IPS DF 6.9 (cell line): ENCODE measurements around the gene NIPA2.

Experiments
- DNase-seq: peaks from one replicate; pipeline ENCODE4 v3.0.0-alpha.2; 2013; ENCODE audit warnings: low read depth, low spot score
- H3K27ac ChIP-seq: one replicate; pipeline ENCODE4 v1.5.1; 2013; ENCODE audit warnings: low read length, control low read depth
- H3K27me3 ChIP-seq: 2 replicates; pipeline ENCODE4 v1.6.1; 2013; ENCODE audit warnings: mild to moderate bottlenecking, low read length; ENCODE audit not compliant: control insufficient read depth, insufficient read depth
- H3K36me3 ChIP-seq: 2 replicates; pipeline ENCODE4 v1.6.1; 2013; ENCODE audit warnings: low read length; ENCODE audit not compliant: control insufficient read depth, insufficient read depth
- H3K4me1 ChIP-seq: 2 replicates; pipeline ENCODE4 v1.6.1; 2013; ENCODE audit warnings: low read length; ENCODE audit not compliant: control insufficient read depth, insufficient read depth
- H3K4me3 ChIP-seq: 2 replicates; pipeline ENCODE4 v1.5.1; 2013; ENCODE audit warnings: mild to moderate bottlenecking, low read length
- H3K9me3 ChIP-seq: 2 replicates; pipeline ENCODE4 v1.6.1; 2013; ENCODE audit warnings: low read length, inconsistent platforms; ENCODE audit not compliant: control insufficient read depth, insufficient read depth
- WGBS: extraction: QIAGEN DNeasy Blood & Tissue Kit; methylation state at CpG from one replicate; pipeline ENCODE4 v1.1.7; 2013; ENCODE audit warnings: mixed read lengths, missing lambda C conversion rate; ENCODE audit not compliant: insufficient read length, insufficient coverage; 5-methylcytosine and 5-hydroxymethylcytosine counted together

Gene NIPA2

DNA sequence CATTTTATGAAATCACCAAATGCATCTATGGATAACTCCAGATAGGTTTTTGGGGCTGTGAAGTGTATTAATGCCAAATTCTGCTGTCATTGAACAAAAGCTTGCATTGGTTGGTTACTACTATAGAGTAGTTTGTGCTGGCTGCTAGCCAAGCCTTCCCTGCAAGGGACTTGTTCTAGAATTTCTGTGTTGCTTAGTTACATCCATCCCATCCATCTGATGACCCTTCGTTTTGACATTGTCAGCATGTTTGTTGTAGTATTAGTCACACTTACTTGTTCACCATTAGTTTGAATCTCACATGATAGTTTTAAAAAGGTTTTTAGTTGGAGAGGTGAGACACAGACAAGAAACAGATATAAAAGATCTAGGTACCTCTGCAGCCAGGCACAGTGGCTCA is 7.0 kb upstream of the NIPA2 start:
- Histone ChIP-seq H3K27ac (no peak overlapping the region), H3K4me3 (no peak overlapping the region), H3K9me3 (no peaks in the 10 kb centered on the region), H3K36me3 (no peaks in the 10 kb centered on the region; the same call in 1 of the 2 replicates), H3K4me1 (peaks cover 4% of the 10 kb centered on the region), H3K27me3 (no peaks in the 10 kb centered on the region)
- WGBS, result no CpG with 5 or more reads among the region's 1 CpG
- DNase-seq, result no peak

DNA sequence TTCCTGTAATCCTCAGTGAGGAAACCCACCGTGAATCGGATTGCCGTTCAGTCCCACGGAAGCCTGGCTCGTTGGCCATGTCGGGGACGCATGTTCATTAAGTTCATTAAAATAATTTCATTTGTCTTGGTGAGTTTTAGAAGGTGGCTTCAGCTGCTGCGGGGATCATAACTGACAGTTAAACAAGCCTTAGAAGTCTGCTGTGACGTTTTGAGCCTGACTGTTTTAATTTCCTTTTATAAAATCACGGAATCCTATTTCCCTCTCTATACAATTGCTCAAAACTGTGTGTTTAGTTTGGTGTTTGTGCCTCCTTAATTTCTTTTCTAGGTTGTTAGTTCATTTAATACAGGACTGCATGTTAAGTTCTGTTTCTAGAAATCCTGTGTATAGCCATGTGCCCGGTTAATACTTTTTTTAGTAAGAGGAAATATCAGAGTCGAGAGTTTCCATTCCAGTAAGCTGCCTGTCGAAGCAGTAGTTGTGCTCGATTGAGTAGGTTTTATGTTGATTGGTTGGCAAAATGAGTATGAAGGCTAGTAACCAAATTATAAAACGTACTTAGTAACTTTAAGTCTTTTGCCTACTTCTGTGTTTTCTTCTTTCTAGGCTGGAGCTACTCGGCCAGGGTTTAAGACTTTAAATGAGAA is 705 bp downstream of the NIPA2 start:
- no CpG with 5 or more reads among the region's 16 CpGs for WGBS
- no peaks in the 10 kb centered on the region for H3K27me3 ChIP-seq
- peak overlapping the region; percentile 96 for H3K4me3 ChIP-seq
- no peak for DNase-seq
- no peak overlapping the region for H3K27ac ChIP-seq
- no peaks in the 10 kb centered on the region for H3K36me3 ChIP-seq
- H3K4me1 ChIP-seq, result no peaks in the 10 kb centered on the region; the same call in 1 of the 2 replicates
- H3K9me3 ChIP-seq, result no peaks in the 10 kb centered on the region

DNA sequence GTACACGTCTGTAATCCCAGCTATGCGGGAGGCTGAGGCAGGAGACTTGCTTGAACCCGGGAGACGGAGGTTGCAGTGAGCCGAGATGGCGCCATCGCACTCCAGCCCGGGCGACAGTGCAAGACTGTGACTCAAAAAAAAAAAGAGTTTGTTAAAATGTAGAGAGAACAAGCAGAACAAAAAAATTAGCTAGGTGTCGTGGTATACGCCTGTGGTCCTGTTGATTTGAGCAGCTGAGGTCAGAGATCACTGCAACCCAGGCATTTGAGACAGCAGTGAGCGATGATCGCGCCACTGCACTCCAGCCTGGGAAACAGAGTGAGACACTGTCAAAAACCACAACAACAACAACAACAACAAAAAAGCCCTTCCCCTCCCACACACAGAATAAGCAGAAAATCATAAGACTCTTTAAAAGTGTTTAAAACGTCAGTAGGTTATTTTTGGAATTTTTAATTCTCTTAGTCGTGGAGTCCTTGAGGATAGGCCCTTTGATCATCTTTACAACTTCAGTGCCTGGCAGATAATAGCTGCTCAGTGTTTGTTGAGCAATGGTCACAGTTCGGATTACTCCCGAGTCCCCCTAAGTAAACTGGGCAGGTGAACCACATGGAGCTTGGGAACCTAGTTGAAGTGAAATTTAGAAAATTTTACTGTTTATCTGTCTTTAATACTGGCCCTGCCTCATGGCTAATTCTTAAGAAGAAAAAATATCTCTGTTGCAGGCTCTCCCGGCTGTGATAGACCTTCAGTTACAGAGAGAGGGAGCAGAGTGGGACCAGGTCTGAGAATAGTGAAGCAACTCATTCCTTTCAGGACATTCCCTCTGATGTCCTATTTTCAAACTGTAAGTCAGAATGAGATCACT is 6.2 kb downstream of the NIPA2 start:
- no peaks in the 10 kb centered on the region; the same call in 1 of the 2 replicates for H3K4me1 ChIP-seq
- no peaks in the 10 kb centered on the region for H3K9me3 ChIP-seq
- no peaks in the 10 kb centered on the region for H3K36me3 ChIP-seq
- no peaks in the 10 kb centered on the region for H3K27me3 ChIP-seq
- no peak overlapping the region for H3K27ac ChIP-seq
- no peak overlapping the region for H3K4me3 ChIP-seq
- DNase-seq, result no peak
- no CpG with 5 or more reads among the region's 19 CpGs for WGBS

DNA sequence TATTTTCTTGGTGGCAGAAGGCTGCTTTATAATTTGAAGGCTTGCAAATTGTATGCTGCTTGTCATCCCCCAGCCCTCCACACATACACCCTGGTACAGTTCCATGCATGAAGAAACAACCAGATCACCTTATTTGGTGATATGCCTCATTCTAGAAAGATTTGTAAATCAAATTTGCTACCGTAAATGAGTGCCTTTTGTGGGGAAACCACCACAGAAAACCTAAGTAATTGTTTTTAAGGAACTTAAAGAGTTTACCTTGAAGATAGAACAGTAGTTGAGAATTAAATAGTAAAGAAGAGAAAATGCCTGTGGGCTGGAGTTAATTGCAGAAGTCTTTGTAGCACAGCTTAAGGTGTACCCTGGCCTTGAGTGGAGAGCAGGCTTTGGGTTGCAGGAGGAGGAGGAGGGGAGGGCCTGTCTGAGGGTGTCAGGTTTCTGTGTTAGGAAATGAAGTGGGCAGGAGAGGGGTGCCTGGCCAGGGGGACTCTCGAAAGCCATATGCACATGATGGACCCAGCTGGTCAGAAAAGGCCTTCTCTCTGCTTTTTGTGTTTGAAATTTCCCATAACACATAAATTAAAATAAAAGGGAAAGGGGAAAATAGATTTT is 6.9 kb downstream of the NIPA2 start:
- no peak overlapping the region for H3K27ac ChIP-seq
- H3K4me3 ChIP-seq, result no peak overlapping the region
- no peaks in the 10 kb centered on the region for H3K27me3 ChIP-seq
- no peak for DNase-seq
- no peaks in the 10 kb centered on the region for H3K9me3 ChIP-seq
- H3K4me1 ChIP-seq, result no peaks in the 10 kb centered on the region
- H3K36me3 ChIP-seq, result no peaks in the 10 kb centered on the region
- no CpG with 5 or more reads among the region's 2 CpGs for WGBS

DNA sequence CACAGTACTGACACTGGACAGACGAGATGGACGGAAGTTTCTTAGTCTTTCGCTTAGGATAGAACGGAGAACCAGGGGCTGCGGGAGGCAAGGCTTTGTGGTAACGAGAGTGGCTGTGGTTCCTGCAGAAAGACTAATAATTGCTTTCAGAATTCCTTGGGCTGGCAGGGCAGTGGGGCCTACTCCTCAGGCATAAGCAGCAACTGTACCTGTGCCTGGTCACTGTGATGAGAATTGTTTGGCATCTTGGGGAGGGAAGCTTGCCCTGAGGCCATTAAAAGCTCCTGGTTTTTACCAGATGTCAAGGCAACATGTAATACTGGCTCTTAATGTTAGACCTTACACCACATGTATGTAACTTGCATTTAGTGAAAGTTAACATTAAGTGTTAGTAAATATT is 7.6 kb downstream of the NIPA2 start:
- DNase-seq, result no peak
- Histone ChIP-seq H3K27ac (no peak overlapping the region), H3K9me3 (no peaks in the 10 kb centered on the region), H3K36me3 (no peaks in the 10 kb centered on the region), H3K4me1 (no peaks in the 10 kb centered on the region), H3K4me3 (no peak overlapping the region), H3K27me3 (no peaks in the 10 kb centered on the region)
- no CpG with 5 or more reads among the region's 6 CpGs for WGBS

DNA sequence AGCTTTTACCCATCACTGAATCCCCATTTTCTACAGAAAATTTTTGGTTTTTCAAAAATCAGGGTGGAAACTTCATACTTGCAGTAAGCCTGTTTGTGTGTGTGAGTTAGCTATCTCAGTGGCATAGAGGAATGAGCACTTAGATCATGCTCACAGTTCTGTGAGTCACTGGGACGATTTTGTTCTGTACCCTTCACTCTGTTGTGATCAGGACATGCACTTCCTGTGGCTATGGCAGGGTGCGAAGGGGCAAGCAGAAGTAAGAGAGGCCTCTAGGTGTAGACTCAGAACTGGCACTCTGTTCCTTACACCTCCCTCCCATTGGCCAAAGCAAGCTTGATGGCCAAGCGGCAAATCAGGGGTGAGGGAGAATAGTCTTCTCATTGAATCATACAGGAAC is 11.6 kb downstream of the NIPA2 start:
- Histone ChIP-seq H3K4me3 (no peak overlapping the region), H3K9me3 (no peaks in the 10 kb centered on the region), H3K36me3 (no peaks in the 10 kb centered on the region), H3K27me3 (no peaks in the 10 kb centered on the region), H3K4me1 (no peaks in the 10 kb centered on the region), H3K27ac (no peak overlapping the region)
- no CpG with 5 or more reads among the region's 3 CpGs for WGBS
- no peak for DNase-seq

DNA sequence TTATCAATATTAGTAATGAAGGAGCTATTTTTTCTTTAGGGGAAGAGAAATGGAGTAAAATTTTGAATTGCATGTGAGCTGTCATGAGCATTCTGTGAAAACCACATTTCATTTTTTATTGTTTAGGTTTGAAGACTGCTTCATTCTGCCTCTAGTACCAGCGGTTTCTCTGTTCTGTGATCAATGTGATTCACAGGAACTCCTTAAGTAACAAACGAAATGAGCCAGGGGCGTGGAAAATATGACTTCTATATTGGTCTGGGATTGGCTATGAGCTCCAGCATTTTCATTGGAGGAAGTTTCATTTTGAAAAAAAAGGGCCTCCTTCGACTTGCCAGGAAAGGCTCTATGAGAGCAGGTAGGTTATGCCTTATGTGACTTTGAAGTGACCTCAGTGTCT is 13.0 kb downstream of the NIPA2 start:
- Histone ChIP-seq H3K27me3 (no peaks in the 10 kb centered on the region), H3K27ac (no peak overlapping the region), H3K36me3 (0 out of 2 replicates have a peak, but pooled peaks cover 3% of the 10 kb centered on the region), H3K4me3 (no peak overlapping the region), H3K4me1 (no peaks in the 10 kb centered on the region), H3K9me3 (no peaks in the 10 kb centered on the region)
- no peak for DNase-seq
- WGBS, result no CpG with 5 or more reads among the region's 4 CpGs

DNA sequence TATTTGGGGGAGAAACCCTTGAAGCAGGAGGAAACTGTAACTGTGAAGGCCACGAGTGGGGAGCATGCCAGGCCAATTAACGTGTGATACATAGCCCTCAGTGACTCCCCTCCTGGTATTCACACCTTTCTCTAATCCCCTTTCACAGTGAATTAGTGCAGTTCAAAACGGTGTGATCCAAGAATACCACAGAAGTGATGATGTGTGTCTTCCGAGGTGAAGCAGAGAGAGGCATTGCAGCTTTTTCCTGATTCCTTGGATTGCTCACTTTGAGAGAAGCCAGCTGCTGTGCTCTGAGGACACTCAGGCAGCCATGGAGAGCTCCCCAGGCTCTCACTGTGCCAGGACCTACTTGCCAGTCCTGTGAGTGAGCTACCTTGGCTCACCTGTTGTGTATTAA is 17.3 kb downstream of the NIPA2 start:
- H3K9me3 ChIP-seq, result no peaks in the 10 kb centered on the region
- no peaks in the 10 kb centered on the region for H3K4me1 ChIP-seq
- 0 out of 2 replicates have a peak, but pooled peaks cover 3% of the 10 kb centered on the region for H3K36me3 ChIP-seq
- no peak overlapping the region for H3K4me3 ChIP-seq
- DNase-seq, result no peak
- H3K27me3 ChIP-seq, result no peaks in the 10 kb centered on the region
- no peak overlapping the region for H3K27ac ChIP-seq
- no CpG with 5 or more reads among the region's 4 CpGs for WGBS

DNA sequence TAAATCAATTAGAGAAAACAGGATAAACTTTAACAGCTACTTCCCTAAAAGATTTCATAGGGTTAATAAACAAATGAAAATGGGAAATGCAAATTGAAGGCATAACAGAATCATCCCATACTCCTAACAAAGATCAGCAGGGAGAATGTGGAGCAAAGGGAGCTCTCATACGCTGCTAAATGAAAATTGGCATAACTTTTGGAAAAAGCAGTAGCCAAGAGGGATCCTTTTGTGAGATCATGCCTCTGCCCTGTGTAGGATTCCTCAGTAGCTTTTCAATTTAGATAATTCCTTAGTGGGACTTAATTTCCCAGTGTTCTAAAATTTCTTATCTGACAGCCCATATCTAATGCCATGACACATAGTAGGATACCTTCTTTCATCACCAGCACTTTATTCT is 18.2 kb downstream of the NIPA2 start:
- Histone ChIP-seq H3K36me3 (0 out of 2 replicates have a peak, but pooled peaks cover 3% of the 10 kb centered on the region), H3K27ac (no peak overlapping the region), H3K4me3 (no peak overlapping the region), H3K27me3 (no peaks in the 10 kb centered on the region), H3K4me1 (no peaks in the 10 kb centered on the region), H3K9me3 (no peaks in the 10 kb centered on the region)
- no peak for DNase-seq
- WGBS, result no CpG with 5 or more reads among the region's 1 CpG

DNA sequence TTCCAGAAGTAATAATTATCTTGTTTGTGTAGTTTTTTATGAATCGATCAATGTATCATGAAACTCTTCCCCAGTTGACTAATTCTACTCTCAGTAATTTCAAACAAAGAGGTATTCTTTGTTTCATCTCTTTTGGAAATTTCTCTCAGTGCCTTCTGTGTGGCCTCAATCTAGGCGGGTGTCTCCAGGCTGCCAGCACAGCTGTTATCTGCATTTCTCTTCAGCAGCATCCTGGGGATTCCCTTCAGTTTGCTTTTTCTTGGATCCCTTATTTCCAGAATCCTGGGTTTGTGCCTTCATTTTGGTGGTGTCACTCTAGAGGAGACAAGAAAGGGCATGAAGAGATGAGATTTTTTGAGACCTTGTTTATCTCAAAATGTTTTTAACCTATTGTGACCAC is 22.7 kb downstream of the NIPA2 start:
- Histone ChIP-seq H3K36me3 (peaks cover 2% of the 10 kb centered on the region; the same call in 1 of the 2 replicates), H3K4me1 (no peaks in the 10 kb centered on the region), H3K4me3 (no peak overlapping the region), H3K27ac (no peak overlapping the region), H3K9me3 (no peaks in the 10 kb centered on the region), H3K27me3 (no peaks in the 10 kb centered on the region)
- no peak for DNase-seq
- WGBS, result no CpG with 5 or more reads among the region's 2 CpGs
